Tibial nerve (tissue), 4 donors: ENCODE results near the gene E2F2. TPM values are rescaled to one million over a fixed set of nuclear protein-coding genes. Genes with fewer than 3 reads are reported as not detected.

Experiments used
- DNase-seq, 2 donors: peaks; one replicate each; pipeline ENCODE4 v3.0.0-alpha.2; 2019; ENCODE audit warnings: low spot score in 2 of 2
- H3K27ac ChIP-seq, 4 donors: fragments of 200-600 bp; sonication (generic) in 3 of 4; one replicate each; pipeline ENCODE4 v1.5.1; 2017 to 2019; ENCODE audit warnings: mild to moderate bottlenecking in 1 of 4
- H3K27me3 ChIP-seq, 2 donors: fragments of 200-600 bp; sonication (generic) in 1 of 2; one replicate each; pipeline versions ENCODE4 v1.5.1 to v1.6.0; 2017 to 2019
- H3K36me3 ChIP-seq, 3 donors: fragments of 200-600 bp; sonication (generic); one replicate each; pipeline ENCODE4 v1.5.1; 2018 to 2019
- H3K4me1 ChIP-seq, 4 donors: fragments of 200-600 bp; sonication (generic) in 3 of 4; one replicate each; pipeline ENCODE4 v1.5.1; 2017 to 2019
- H3K4me3 ChIP-seq, 4 donors: fragments of 200-600 bp; sonication (generic) in 3 of 4; one replicate each; pipeline ENCODE4 v1.5.1; 2017 to 2019; ENCODE audit warnings: mild to moderate bottlenecking in 1 of 4, moderate library complexity in 1 of 4
- H3K9me3 ChIP-seq, 4 donors: fragments of 200-600 bp; sonication (generic) in 3 of 4; one replicate each; pipeline ENCODE4 v1.5.1; 2017 to 2019
- CTCF ChIP-seq, 5 experiments: fragments of 200-600 bp in 3 of 5; fragments of 450-650 bp in 2 of 5; sonication (generic) in 3 of 5; IDR thresholded peaks; one replicate each; pipeline ENCODE4 v1.5.1; 2016 to 2019; ENCODE audit warnings: antibody characterized with exemption in 5 of 5, mild to moderate bottlenecking in 3 of 5, moderate library complexity in 2 of 5
- EP300 ChIP-seq, 2 donors: sonication (generic); formaldehyde crosslinking; IDR thresholded peaks; one replicate each; pipeline ENCODE4 v1.6.1; 2017; ENCODE audit warnings: antibody characterized with exemption in 2 of 2, mild to moderate bottlenecking in 1 of 2
- POLR2A ChIP-seq, 2 donors: fragments of 450-650 bp; IDR thresholded peaks; one replicate each; pipeline ENCODE4 v1.6.1; 2017; ENCODE audit warnings: antibody characterized with exemption in 2 of 2, mild to moderate bottlenecking in 2 of 2, moderate library complexity in 2 of 2
- WGBS, 2 donors: methylation state at CpG; one replicate each; pipeline ENCODE4 v1.1.5; 2018; 5-methylcytosine and 5-hydroxymethylcytosine counted together
- total RNA-seq, 4 donors: library from RNA; depleted of rRNA; stranded (reverse); fragments of >200 nt; gene quantifications; one replicate each; pipeline ENCODE4 v1.1.0, GENCODE V29; 2016

The E2F2 gene
- total RNA-seq, 4 donors from 2014 or later, result 0.20 to 0.30 (median 0.21) TPM; not detected in 1

- 74 to 83% methylated on average over 4 of the region's 4 CpGs for WGBS, 2 donors
- Histone ChIP-seq H3K4me1 (peaks cover 0 to 8% (median 0%) of the 10 kb centered on the region in 4 donors), H3K27me3 (no peaks in the 10 kb centered on the region), H3K27ac (no peak overlapping the region), H3K9me3 (no peaks in the 10 kb centered on the region), H3K36me3 (peaks cover 0 to 5% (median 0%) of the 10 kb centered on the region in 3 donors), H3K4me3 (no peak overlapping the region)
- TF ChIP-seq EP300 (IDR thresholded peaks at IDR 0.05) (no peak), CTCF (IDR thresholded peaks at IDR 0.05) (no peak), POLR2A (IDR thresholded peaks at IDR 0.05) (no peak)
- no peak for DNase-seq
Measured at GRCh38 chr1:23460519-23460918, 70.5 kb downstream of the E2F2 start.

- H3K9me3 ChIP-seq, result no peaks in the 10 kb centered on the region
- H3K4me3 ChIP-seq, result no peak overlapping the region
- H3K27me3 ChIP-seq, result no peaks in the 10 kb centered on the region
- peaks cover 0 to 11% (median 0%) of the 10 kb centered on the region in 4 donors for H3K4me1 ChIP-seq
- no peak for TF ChIP-seq POLR2A (IDR thresholded peaks at IDR 0.05)
- peaks cover 0 to 17% (median 0%) of the 10 kb centered on the region in 3 donors for H3K36me3 ChIP-seq
- no peak overlapping the region for H3K27ac ChIP-seq
- WGBS, 2 donors, result 73 to 75% methylated on average over 2 of the region's 2 CpGs
- DNase-seq, result no peak
Measured at GRCh38 chr1:23459338-23459757, 71.7 kb downstream of the E2F2 start.

Other genes with a start within 250 kb of the E2F2 start
- 10 to 100 TPM; 63.6 to 79.8 (median 74.1) TPM for gene HNRNPR, start 186.9 kb downstream of the E2F2 start, total RNA-seq
- 10 to 100 TPM; 22.8 to 35.0 (median 30.2) TPM for gene ZNF436, start 161.4 kb downstream of the E2F2 start, total RNA-seq
- 10 to 100 TPM; 21.0 to 48.5 (median 38.8) TPM for gene TCEA3, start 106.5 kb downstream of the E2F2 start, total RNA-seq
- gene ASAP3, start 47.1 kb downstream of the E2F2 start, total RNA-seq, result 100 to 1,000 TPM in 2 of 4 donors, 10 to 100 TPM in 2; 79.8 to 140 (median 117) TPM
- 100 to 1,000 TPM; 263 to 369 (median 312) TPM for gene ID3, start 28.3 kb upstream of the E2F2 start, total RNA-seq
- gene RPL11, start 160.6 kb upstream of the E2F2 start, total RNA-seq, result 100 to 1,000 TPM; 739 to 843 (median 765) TPM
- 10 to 100 TPM; 21.4 to 32.7 (median 23.7) TPM for gene ELOA, start 212.2 kb upstream of the E2F2 start, total RNA-seq
- 100 to 1,000 TPM in 1 of 4 donors, 10 to 100 TPM in 3; 64.2 to 105 (median 68.0) TPM for gene PITHD1, start 247.2 kb upstream of the E2F2 start, total RNA-seq